ENCODE results near the gene H3-3A. TPM values are rescaled to one million over a fixed set of nuclear protein-coding genes. Genes with fewer than 3 reads are reported as not detected.

H3-3A gene
- total and polyA plus RNA-seq, 4 donors = 76.6 to 338 (median 189) TPM

DNA sequence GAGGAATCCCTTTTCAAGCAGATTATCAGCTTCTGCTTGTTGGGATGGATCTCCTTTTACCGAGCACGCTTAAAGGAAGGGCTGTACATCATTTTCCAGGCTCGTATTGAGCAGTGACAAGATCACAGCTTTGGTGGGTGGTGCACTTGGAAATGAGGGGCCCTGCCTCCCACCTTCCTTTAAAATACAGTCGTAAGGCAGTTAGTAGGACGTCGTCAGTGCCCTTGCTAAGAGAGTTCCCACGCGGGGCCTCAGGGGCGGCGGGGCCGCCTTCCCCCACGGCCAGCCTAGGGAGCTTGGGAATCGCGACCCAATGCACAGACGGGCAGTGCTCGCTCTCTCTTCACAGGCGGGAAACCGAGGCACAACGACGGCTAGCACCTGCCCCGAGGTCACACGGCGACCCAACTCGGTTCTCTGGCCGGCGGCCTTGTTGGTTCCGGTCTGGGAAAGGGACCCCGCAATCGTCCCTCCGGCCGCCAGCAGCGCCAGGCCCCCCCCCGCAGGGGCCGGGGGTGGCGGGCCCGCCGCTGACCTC is 58.6 kb downstream of the H3-3A start:
- Histone ChIP-seq H3K9me3 (ENCODE audit: control insufficient read depth in 4 of 4, low read length in 3 of 4) (no peaks in the 10 kb centered on the region), H3K4me1 (ENCODE audit: control insufficient read depth in 4 of 4, insufficient read depth in 4 of 4, low read length in 3 of 4) (peaks cover 2 to 14% (median 7%) of the 10 kb centered on the region in 4 donors), H3K4me3 (ENCODE audit: low read depth in 1 of 3, low read length in 3 of 3) (peak overlapping the region in 1 of 3 donors; percentile 68), H3K27ac (ENCODE audit: low read depth in 1 of 2, low read length in 2 of 2) (no peak overlapping the region), H3K9ac (ENCODE audit: low read depth in 1 of 2, low read length in 2 of 2) (no peak overlapping the region), H3K27me3 (ENCODE audit: control insufficient read depth in 4 of 4, insufficient read depth in 4 of 4, low read length in 3 of 4) (no peaks in the 10 kb centered on the region), H3K36me3 (ENCODE audit: control insufficient read depth in 4 of 4, insufficient read depth in 3 of 4, low read depth in 1 of 4, low read length in 3 of 4) (no peaks in the 10 kb centered on the region)
- TF ChIP-seq RXRA (IDR thresholded peaks at IDR 0.05) (no peak), FOXA1 (IDR thresholded peaks at IDR 0.05) (no peak), EGR1 (IDR thresholded peaks at IDR 0.05; ENCODE audit: low read depth in 2 of 2) (no peak), FOXA2 (IDR thresholded peaks at IDR 0.05) (no peak), RAD21 (IDR thresholded peaks at IDR 0.05) (no peak), JUND (IDR thresholded peaks at IDR 0.05) (no peak)
- no peak for DNase-seq (ENCODE audit: low spot score)
- WGBS = 20% methylated on average over 37 of the region's 37 CpGs

Other genes with a start within 250 kb of the H3-3A start
- 10 to 100 TPM; 10.4 to 54.0 TPM for gene TMEM63A, start 180.3 kb upstream of the H3-3A start, total RNA-seq
- 10 to 100 TPM in 1 of 2 donors, 1 to 10 TPM in 1; 9.6 to 12.9 TPM for gene TMEM63A, start 180.3 kb upstream of the H3-3A start, polyA plus RNA-seq
- gene LEFTY1, start 173.6 kb upstream of the H3-3A start, total RNA-seq = 1 to 10 TPM; 1.1 to 1.4 TPM
- under 1 TPM; 0.42 to 0.66 TPM for gene LEFTY1, start 173.6 kb upstream of the H3-3A start, polyA plus RNA-seq
- gene PYCR2, start 138.5 kb upstream of the H3-3A start, total RNA-seq = 10 to 100 TPM; 26.9 to 39.0 TPM
- gene PYCR2, start 138.5 kb upstream of the H3-3A start, polyA plus RNA-seq = 10 to 100 TPM; 16.8 to 41.0 TPM
- under 1 TPM in 1 of 2 donors, not detected in 1; 0.09 TPM for gene LEFTY2, start 121.5 kb upstream of the H3-3A start, total RNA-seq
- under 1 TPM in 1 of 2 donors, not detected in 1; 0.24 TPM for gene LEFTY2, start 121.5 kb upstream of the H3-3A start, polyA plus RNA-seq
- gene SDE2, start 63.4 kb upstream of the H3-3A start, total RNA-seq = 10 to 100 TPM; 15.6 to 53.7 TPM
- gene SDE2, start 63.4 kb upstream of the H3-3A start, polyA plus RNA-seq = 1 to 10 TPM; 4.7 to 6.5 TPM
- 10 to 100 TPM; 17.8 to 26.9 TPM for gene ACBD3, start 124.0 kb downstream of the H3-3A start, total RNA-seq
- gene ACBD3, start 124.0 kb downstream of the H3-3A start, polyA plus RNA-seq = 10 to 100 TPM in 1 of 2 donors, 1 to 10 TPM in 1; 9.0 to 10.3 TPM
- gene MIXL1, start 160.9 kb downstream of the H3-3A start, total RNA-seq = under 1 TPM in 1 of 2 donors, not detected in 1; 0.05 TPM
- gene MIXL1, start 160.9 kb downstream of the H3-3A start, polyA plus RNA-seq = not detected
- 1 to 10 TPM; 1.3 to 7.9 TPM for gene LIN9, start 246.4 kb downstream of the H3-3A start, total RNA-seq
- gene LIN9, start 246.4 kb downstream of the H3-3A start, polyA plus RNA-seq = under 1 TPM; 0.50 to 0.65 TPM

All from liver (tissue), 9 donors.